Adrenal gland (tissue), 12 donors: ENCODE data around the gene PI4KB. TPM values are rescaled to one million over a fixed set of nuclear protein-coding genes. Genes with fewer than 3 reads are reported as not detected.

ENCODE experiments used
- DNase-seq, 7 donors: peaks; one replicate each; pipeline ENCODE4 v3.0.0-alpha.2; 2019 to 2020
- H3K27ac ChIP-seq, 5 donors: fragments of 200-600 bp; sonication (generic) in 4 of 5; 1 replicate in 3 of 5; 2 replicates in 2 of 5; pipeline versions ENCODE4 v1.5.1 to v1.8.0; 2016 to 2020; ENCODE audit warnings: mild to moderate bottlenecking in 1 of 5
- H3K27me3 ChIP-seq: fragments of 200-600 bp; 2 replicates; pipeline ENCODE4 v1.8.0; 2021
- H3K36me3 ChIP-seq, 2 donors: fragments of 200-600 bp; replicated peaks in 1 of 2; 1 replicate in 1 of 2; 2 replicates in 1 of 2; pipeline versions ENCODE4 v1.5.1 to v1.8.0; 2018 to 2022
- H3K4me1 ChIP-seq, 2 donors: fragments of 200-600 bp; replicated peaks in 1 of 2; 1 replicate in 1 of 2; 2 replicates in 1 of 2; pipeline versions ENCODE4 v1.5.1 to v1.8.0; 2018 to 2021
- H3K4me3 ChIP-seq, 4 donors: fragments of 200-600 bp; sonication (generic) in 3 of 4; one replicate each; pipeline ENCODE4 v1.5.1; 2016 to 2018
- H3K9me3 ChIP-seq, 3 donors: fragments of 200-600 bp; sonication (generic) in 1 of 3; replicated peaks in 1 of 3; 1 replicate in 2 of 3; 2 replicates in 1 of 3; pipeline versions ENCODE4 v1.5.1 to v1.8.0; 2016 to 2021
- CTCF ChIP-seq, 6 experiments: fragments of 450-650 bp in 4 of 6; fragments of 200-600 bp in 2 of 6; sonication (generic) in 1 of 6; IDR thresholded peaks; 1 replicate in 5 of 6; 2 replicates in 1 of 6; pipeline versions ENCODE4 v1.5.1 to v1.8.0; 2016 to 2021; ENCODE audit warnings: antibody characterized with exemption in 6 of 6, mild to moderate bottlenecking in 2 of 6, moderate library complexity in 1 of 6
- POLR2A ChIP-seq, 2 donors: fragments of 450-650 bp; IDR thresholded peaks; one replicate each; pipeline ENCODE4 v1.6.1; 2017; ENCODE audit warnings: antibody characterized with exemption in 2 of 2, mild to moderate bottlenecking in 2 of 2, moderate library complexity in 1 of 2
- WGBS, 4 donors: extraction: QIAGEN DNeasy Blood & Tissue Kit in 2 of 4; methylation state at CpG; one replicate each; pipeline versions ENCODE4 v1.1.5 to v1.1.7; 2013 to 2017; 5-methylcytosine and 5-hydroxymethylcytosine counted together
- intact Hi-C, 2 donors: fragments of 100-400 bp; cut with DNase I; formaldehyde crosslinking; loops; one replicate each; pipeline versions ENCODE4 v1.14.1 to v1.15.0; 2022 to 2023
- polyA plus RNA-seq, 3 donors: library from polyadenylated mRNA; stranded (reverse); fragments of 200-250 nt in 2 of 3; fragments of 350-450 nt in 1 of 3; fragmentation: Illumina TruSeq in 1 of 3; extraction: RNeasy Lipid Tissue Mini Kit (QIAGEN cat#74804) in 1 of 3; gene quantifications; one replicate each; pipeline ENCODE4 v1.2.3, GENCODE V29; 2013 to 2014
- total RNA-seq, 9 donors: library from RNA; depleted of rRNA in 4 of 9; stranded (reverse); fragments of >200 nt in 4 of 9; fragments of 120-200 nt in 1 of 9; fragmentation: NEBNext Ultra II Directional in 1 of 9; extraction: Animal tissue kit (Norgen Biotek cat#: 25700) in 1 of 9; gene quantifications; one replicate each; pipeline versions ENCODE4 v1.1.0 to v1.2.4, GENCODE V29; 2013 to 2023
- donor health status: healthy with polysubstance abuse.
- donor health status: Bipolar disorder and iron deficiency.
- donor health status: DM: yes; HTN: yes; CAD: no.
- donor health status: DM: no; HTN: no; CAD: no.
- donor health status: DM: no; HTN: no; CAD: no.
- donor health status: DM: yes; HTN: yes; CAD: no.

Gene PI4KB
- total and polyA plus RNA-seq, 12 donors, result 30.8 to 83.5 (median 63.2) TPM

DNA sequence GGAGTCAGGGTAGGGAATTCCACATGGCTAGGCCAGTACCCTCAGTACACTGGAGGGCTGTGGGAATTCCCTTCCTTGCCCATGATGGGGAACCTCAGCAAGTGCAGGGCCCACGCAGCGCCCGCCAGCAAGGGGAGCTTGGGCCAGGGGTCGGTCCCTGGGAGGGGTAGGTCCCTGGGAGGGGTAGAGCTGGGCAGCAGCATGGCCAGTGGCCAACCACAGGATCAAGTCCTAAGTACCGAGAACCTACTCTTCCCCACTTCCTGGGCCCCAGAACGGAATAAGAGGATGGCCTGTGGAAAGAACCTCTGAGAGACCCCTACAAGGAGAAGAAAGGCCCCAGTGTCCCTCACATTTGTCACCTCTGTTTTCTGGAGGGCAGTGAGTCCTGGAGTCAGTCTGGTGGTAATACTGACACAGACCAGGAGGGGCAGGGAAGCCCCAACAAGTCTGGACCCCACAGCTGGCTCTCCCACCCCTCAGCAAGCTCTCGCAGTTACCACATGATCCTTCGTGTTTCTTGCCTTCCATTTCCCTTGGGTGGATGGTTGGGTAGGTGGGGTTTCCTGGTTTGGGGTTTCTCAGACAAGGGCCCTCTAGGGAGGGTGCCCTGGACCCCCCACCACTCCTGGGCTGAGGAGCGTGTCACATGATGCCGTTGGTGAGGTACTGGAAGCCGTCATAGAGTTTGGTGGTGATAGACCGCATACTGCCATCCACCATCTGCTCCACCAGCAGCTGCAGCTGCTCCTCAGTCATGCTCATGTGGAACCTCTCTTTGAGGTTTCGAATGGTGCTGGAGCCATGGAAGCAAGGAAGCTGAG, 34.8 kb downstream of the PI4KB start:
- H3K27ac ChIP-seq, result no peak overlapping the region
- no peaks in the 10 kb centered on the region for H3K4me1 ChIP-seq
- TF ChIP-seq POLR2A (IDR thresholded peaks at IDR 0.05) (no peak), CTCF (IDR thresholded peaks at IDR 0.05) (peak in 1 of 6 experiments; percentile 17)
- H3K36me3 ChIP-seq, result peaks cover 0 to 94% of the 10 kb centered on the region in 2 donors
- H3K9me3 ChIP-seq, result no peaks in the 10 kb centered on the region
- whole genome bisulfite sequencing, 4 donors, result 82 to 85% (median 83%) methylated on average over 11 to 13 of the region's 13 CpGs
- intact Hi-C loops, result no loop called here
- DNase-seq, result no peak
- H3K4me3 ChIP-seq, result no peak overlapping the region
- H3K27me3 ChIP-seq, result no peaks in the 10 kb centered on the region

GRCh38 chr1:151290709-151291303, 36.4 kb downstream of the PI4KB start:
- TF ChIP-seq CTCF (IDR thresholded peaks at IDR 0.05) (no peak), POLR2A (IDR thresholded peaks at IDR 0.05) (no peak)
- Histone ChIP-seq H3K9me3 (no peaks in the 10 kb centered on the region), H3K27me3 (no peaks in the 10 kb centered on the region), H3K36me3 (peaks cover 0 to 94% of the 10 kb centered on the region in 2 donors), H3K4me3 (no peak overlapping the region), H3K4me1 (no peaks in the 10 kb centered on the region), H3K27ac (no peak overlapping the region)
- DNase-seq, result peak in 1 of 7 donors; percentile 59
- intact Hi-C loops, result no loop called here
- 82 to 92% (median 87%) methylated on average over 5 to 19 of the region's 19 CpGs for WGBS, 4 donors

DNA sequence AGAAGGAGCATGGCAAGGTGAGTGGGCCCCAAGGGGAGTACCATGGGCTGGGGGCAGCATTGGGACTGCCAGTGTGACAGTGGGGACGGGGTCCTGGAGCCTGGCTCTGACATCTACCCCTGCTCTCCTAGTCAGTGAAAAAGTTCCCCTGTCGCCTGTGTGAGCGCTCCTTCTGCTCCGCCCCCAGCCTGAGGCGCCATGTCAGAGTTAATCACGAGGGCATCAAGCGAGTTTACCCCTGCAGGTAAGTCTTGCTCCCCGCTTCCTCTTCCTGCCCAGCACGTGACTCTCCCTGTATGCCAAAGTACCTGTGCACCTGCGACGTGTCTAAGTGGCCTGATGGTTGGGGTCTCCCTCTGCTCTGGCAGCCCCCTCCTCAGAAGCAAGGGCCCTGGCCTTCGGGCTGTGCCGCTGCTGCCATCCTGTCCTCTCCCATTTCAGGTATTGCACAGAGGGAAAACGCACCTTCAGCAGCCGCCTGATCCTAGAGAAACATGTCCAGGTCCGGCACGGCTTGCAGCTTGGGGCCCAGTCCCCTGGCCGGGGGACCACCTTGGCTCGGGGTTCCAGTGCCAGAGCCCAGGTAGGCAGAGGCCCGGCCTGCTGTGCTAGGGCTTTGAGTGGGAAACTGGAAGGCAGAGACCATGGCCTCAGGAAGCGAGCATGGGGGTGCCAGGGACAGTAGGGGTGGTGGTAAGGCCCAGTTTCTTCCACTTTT, 37.1 kb downstream of the PI4KB start:
- peaks cover 0 to 94% of the 10 kb centered on the region in 2 donors for H3K36me3 ChIP-seq
- no peaks in the 10 kb centered on the region for H3K4me1 ChIP-seq
- H3K27me3 ChIP-seq, result no peaks in the 10 kb centered on the region
- H3K27ac ChIP-seq, result no peak overlapping the region
- no peak for DNase-seq
- intact Hi-C loops, result loop anchor here in 1 of 2 donors (10.0 kb wide), 1 partner anchor 115 kb away; no protein-coding TSS in a partner anchor
- no peak for TF ChIP-seq CTCF (IDR thresholded peaks at IDR 0.05)
- TF ChIP-seq POLR2A (IDR thresholded peaks at IDR 0.05), result no peak
- H3K9me3 ChIP-seq, result no peaks in the 10 kb centered on the region
- H3K4me3 ChIP-seq, result no peak overlapping the region
- WGBS, 4 donors, result 84 to 89% (median 88%) methylated on average over 14 to 21 of the region's 21 CpGs
